Measurements from ENCODE around the gene CRYBG2. TPM values are rescaled to one million over a fixed set of nuclear protein-coding genes. Genes with fewer than 3 reads are reported as not detected.

CRYBG2 gene
- total and polyA plus RNA-seq, 2 of the 8 experiments (the other 6 are each of a cell fraction or from before 2014, with no cell fraction given): 14.2 to 17.0 TPM

DNA sequence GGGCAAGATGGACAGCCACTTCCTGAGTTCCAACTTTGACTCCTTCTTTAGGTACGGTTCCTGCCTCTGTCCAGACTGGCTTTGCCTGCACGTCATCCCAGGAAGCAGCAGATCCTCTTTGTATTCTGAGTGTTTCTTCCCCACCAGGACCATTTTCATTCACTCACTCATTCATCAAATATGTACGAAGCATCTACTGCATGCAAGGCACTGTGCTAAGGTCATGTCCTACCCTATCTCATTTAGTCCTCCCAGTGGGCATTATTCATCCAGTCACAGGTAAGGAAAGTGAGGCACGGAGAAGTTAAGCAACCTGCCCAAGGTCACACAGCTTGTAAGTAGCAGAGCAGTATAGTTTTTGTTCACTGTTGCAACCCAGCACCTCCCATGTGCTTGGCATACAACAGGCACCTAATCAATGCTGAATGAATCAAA lies 13.9 kb downstream of the CRYBG2 start:
- H4K8ac ChIP-seq (ENCODE audit: extremely low read depth, insufficient read depth, low read length): no peak overlapping the region
- ChIA-PET CTCF (ENCODE audit: partially characterized antibody) (interaction anchor here (1.2 to 57.0 kb wide), 10 partner anchors 7 to 77 kb away, joined by 3 to 1530 read pairs (median 5); partner anchors contain the start of genes SH3BGRL3 and UBXN11), POLR2A (ENCODE audit: partially characterized antibody) (interaction anchor here (0.9 to 6.1 kb wide), 5 partner anchors 8 to 190 kb away, joined by 3 to 44 read pairs (median 5); partner anchors contain the start of gene LIN28A)
- H2BK120ac ChIP-seq (replicated peaks; ENCODE audit: low read depth, low read length): no peak overlapping the region
- H2BK5ac ChIP-seq (ENCODE audit: low read depth, low read length): no peak overlapping the region
- peaks cover 0 to 11% (median 5%) of the 10 kb centered on the region in 4 experiments; a peak in 5 of 7 replicates for H3K27me3 ChIP-seq (replicated peaks in 1 of 4; ENCODE audit: control insufficient read depth in 3 of 4, extremely low read depth in 1 of 4, insufficient read depth in 3 of 4, low read length in 3 of 4)
- no peaks in the 10 kb centered on the region for H3K79me2 ChIP-seq (ENCODE audit: control insufficient read depth in 1 of 2, insufficient read depth in 2 of 2, low read length in 2 of 2)
- H3K4ac ChIP-seq (replicated peaks; ENCODE audit: insufficient read length, low read depth, low read length): no peak overlapping the region
- H2BK12ac ChIP-seq (ENCODE audit: low read depth, low read length): no peak overlapping the region
- no peak overlapping the region for H3K18ac ChIP-seq (ENCODE audit: extremely low read depth, low read length)
- no peaks in the 10 kb centered on the region for H4K20me1 ChIP-seq (replicated peaks in 1 of 2; ENCODE audit: control insufficient read depth in 1 of 2, insufficient read depth in 2 of 2, low read length in 2 of 2)
- H3K9ac ChIP-seq (replicated peaks in 1 of 4; ENCODE audit: extremely low read depth in 1 of 4, low read depth in 3 of 4, low read length in 3 of 4): no peak overlapping the region
- H4K5ac ChIP-seq (ENCODE audit: insufficient read length, low read depth, low read length): no peak overlapping the region
- no peak overlapping the region for H3K4me2 ChIP-seq (ENCODE audit: insufficient read depth in 1 of 2, low read depth in 2 of 2, low read length in 2 of 2)
- no peak overlapping the region for H2BK20ac ChIP-seq (ENCODE audit: low read length)
- peaks cover 3 to 12% (median 6%) of the 10 kb centered on the region in 4 experiments for H3K4me1 ChIP-seq (replicated peaks in 1 of 4; ENCODE audit: control insufficient read depth in 3 of 4, insufficient read depth in 4 of 4, low read length in 3 of 4)
- H3K23ac ChIP-seq (ENCODE audit: insufficient read length): no peak overlapping the region
- H3K79me1 ChIP-seq (ENCODE audit: low read depth, low read length): no peaks in the 10 kb centered on the region
- peaks cover 8% of the 10 kb centered on the region; the same call in 1 of the 2 replicates for H3K23me2 ChIP-seq (ENCODE audit: low read depth, low read length)
- 93% methylated on average over 4 of the region's 4 CpGs; no CpG with 5 or more reads in 1 of the 2 experiments for WGBS, 2 experiments (ENCODE audit: extremely low coverage in 1 of 2, insufficient coverage in 1 of 2, insufficient read length in 1 of 2, insufficient replicate concordance in 2 of 2, low coverage in 1 of 2, low lambda C conversion rate in 2 of 2, missing lambda C conversion rate in 1 of 2)
- H2BK15ac ChIP-seq (ENCODE audit: low read length): no peak overlapping the region
- H3K36me3 ChIP-seq (ENCODE audit: control insufficient read depth in 2 of 4, insufficient read depth in 4 of 4, low read length in 3 of 4): no peaks in the 10 kb centered on the region
- no peak overlapping the region for H3K4me3 ChIP-seq (ENCODE audit: extremely low read depth in 1 of 4, insufficient read depth in 2 of 4, low read depth in 3 of 4, low read length in 4 of 4)
- H2AK5ac ChIP-seq (ENCODE audit: low read depth, low read length): no peak overlapping the region
- H3K14ac ChIP-seq (ENCODE audit: insufficient read length): no peak overlapping the region
- FAIRE-seq (no peak), DNase-seq (ENCODE audit: low read depth in 1 of 2, low spot score in 2 of 2) (no peak)
- TF ChIP-seq FOSL1 (IDR thresholded peaks at IDR 0.05; ENCODE audit: insufficient read depth, low read depth, low read length) (no peak), MAFK (IDR thresholded peaks at IDR 0.05; ENCODE audit: low read depth, low read length) (no peak)
- no peak overlapping the region for H3K56ac ChIP-seq (replicated peaks; ENCODE audit: insufficient read length, low read depth, low read length)
- no peaks in the 10 kb centered on the region for H3K9me3 ChIP-seq (ENCODE audit: insufficient read depth in 2 of 2, low read depth in 1 of 2, low read length in 1 of 2)
- H3K27ac ChIP-seq (ENCODE audit: low read depth, low read length): no peak overlapping the region
- no peak overlapping the region for H2AFZ ChIP-seq (ENCODE audit: low read length)
- no peak overlapping the region for H4K91ac ChIP-seq (replicated peaks; ENCODE audit: insufficient read length, low read length)
